Measurements from ENCODE around the gene RUNX2.

GRCh38 chr6:45351076-45351475 lies 22.9 kb downstream of the RUNX2 start:
- TF ChIP-seq SIN3A (conservative IDR thresholded peaks at IDR 0.05 in 1 of 2, IDR thresholded peaks at IDR 0.05 in 1 of 2; ENCODE audit: low read depth in 1 of 2, low read length in 2 of 2), result no peak
- TF ChIP-seq RFX5 (IDR thresholded peaks at IDR 0.05; ENCODE audit: borderline replicate concordance, low read depth, low read length), result no peak
- no peak for TF ChIP-seq EP300 (IDR thresholded peaks at IDR 0.05; ENCODE audit: borderline replicate concordance in 1 of 2, low read depth in 2 of 2, low read length in 2 of 2)
- TF ChIP-seq POLR2AphosphoS5 (IDR thresholded peaks at IDR 0.05; ENCODE audit: low read depth, low read length), result no peak

Data from H1 (cell line).